Measurements from ENCODE around the gene C2orf81.

The C2orf81 gene

GRCh38 chr2:74378007-74378406 is 43.4 kb downstream of the C2orf81 start:
- no peak for DNase-seq (ENCODE audit: low read depth)
- Histone ChIP-seq H3K9ac (ENCODE audit: low read length) (no peak overlapping the region), H3K9me3 (ENCODE audit: control insufficient read depth, low read length) (no peaks in the 10 kb centered on the region), H3K4me1 (ENCODE audit: control insufficient read depth, insufficient read depth, low read length) (peaks cover 44% of the 10 kb centered on the region), H3K36me3 (ENCODE audit: control insufficient read depth, insufficient read depth, low read length, severe bottlenecking) (peaks cover 30% of the 10 kb centered on the region), H3K4me3 (ENCODE audit: low read length) (peak overlapping the region; percentile 80), H3K27me3 (replicated peaks; ENCODE audit: control insufficient read depth, insufficient read depth, low read length) (no peaks in the 10 kb centered on the region)

GRCh38 chr2:74375838-74376237 is 45.6 kb downstream of the C2orf81 start:
- H3K9ac ChIP-seq (ENCODE audit: low read length), result no peak overlapping the region
- no peaks in the 10 kb centered on the region for H3K27me3 ChIP-seq (replicated peaks; ENCODE audit: control insufficient read depth, insufficient read depth, low read length)
- H3K9me3 ChIP-seq (ENCODE audit: control insufficient read depth, low read length), result no peaks in the 10 kb centered on the region
- H3K4me1 ChIP-seq (ENCODE audit: control insufficient read depth, insufficient read depth, low read length), result peaks cover 41% of the 10 kb centered on the region
- no peak overlapping the region for H3K4me3 ChIP-seq (ENCODE audit: low read length)
- no peak for DNase-seq (ENCODE audit: low read depth)
- peaks cover 35% of the 10 kb centered on the region for H3K36me3 ChIP-seq (ENCODE audit: control insufficient read depth, insufficient read depth, low read length, severe bottlenecking)

- Histone ChIP-seq H3K4me1 (ENCODE audit: control insufficient read depth, insufficient read depth, low read length) (peaks cover 29% of the 10 kb centered on the region), H3K9me3 (ENCODE audit: control insufficient read depth, low read length) (no peaks in the 10 kb centered on the region), H3K27me3 (replicated peaks; ENCODE audit: control insufficient read depth, insufficient read depth, low read length) (no peaks in the 10 kb centered on the region), H3K4me3 (ENCODE audit: low read length) (peak overlapping the region; percentile 41), H3K36me3 (ENCODE audit: control insufficient read depth, insufficient read depth, low read length, severe bottlenecking) (peaks cover 47% of the 10 kb centered on the region), H3K9ac (ENCODE audit: low read length) (peak overlapping the region; percentile 8)
- DNase-seq (ENCODE audit: low read depth), result no peak
Measured at GRCh38 chr2:74374509-74375205, 46.8 kb downstream of the C2orf81 start.

GRCh38 chr2:74373985-74374384 is 47.4 kb downstream of the C2orf81 start:
- peak overlapping the region; percentile 8 for H3K9ac ChIP-seq (ENCODE audit: low read length)
- DNase-seq (ENCODE audit: low read depth), result no peak
- no peaks in the 10 kb centered on the region for H3K9me3 ChIP-seq (ENCODE audit: control insufficient read depth, low read length)
- H3K27me3 ChIP-seq (replicated peaks; ENCODE audit: control insufficient read depth, insufficient read depth, low read length), result no peaks in the 10 kb centered on the region
- H3K4me1 ChIP-seq (ENCODE audit: control insufficient read depth, insufficient read depth, low read length), result peaks cover 23% of the 10 kb centered on the region
- H3K4me3 ChIP-seq (ENCODE audit: low read length), result peak overlapping the region; percentile 41
- H3K36me3 ChIP-seq (ENCODE audit: control insufficient read depth, insufficient read depth, low read length, severe bottlenecking), result peaks cover 53% of the 10 kb centered on the region

DNA sequence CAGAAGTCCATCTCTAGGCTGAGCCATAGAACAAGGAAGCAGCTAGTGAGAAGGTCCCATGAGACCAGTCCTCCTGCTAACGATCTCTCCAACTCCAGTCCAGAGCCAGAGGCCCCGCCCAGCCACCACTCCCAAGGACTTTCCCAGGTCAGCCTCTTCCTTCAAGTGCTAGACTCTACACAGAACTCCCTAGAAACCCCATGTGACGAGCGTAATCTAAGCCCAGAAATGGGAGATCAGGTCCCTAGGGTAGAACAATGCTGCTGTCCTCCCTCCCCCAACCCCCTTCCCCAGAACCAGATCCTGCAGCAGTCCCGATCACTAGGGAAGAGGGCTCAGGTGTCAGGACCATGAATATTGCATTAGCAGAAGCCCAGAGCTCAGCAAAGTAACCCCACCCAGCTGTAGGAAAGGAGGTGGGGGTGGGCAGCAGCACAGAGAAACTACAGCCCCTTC is 48.2 kb downstream of the C2orf81 start:
- peaks cover 17% of the 10 kb centered on the region for H3K4me1 ChIP-seq (ENCODE audit: control insufficient read depth, insufficient read depth, low read length)
- peaks cover 61% of the 10 kb centered on the region for H3K36me3 ChIP-seq (ENCODE audit: control insufficient read depth, insufficient read depth, low read length, severe bottlenecking)
- H3K27me3 ChIP-seq (replicated peaks; ENCODE audit: control insufficient read depth, insufficient read depth, low read length), result no peaks in the 10 kb centered on the region
- no peak overlapping the region for H3K4me3 ChIP-seq (ENCODE audit: low read length)
- no peaks in the 10 kb centered on the region for H3K9me3 ChIP-seq (ENCODE audit: control insufficient read depth, low read length)
- no peak for DNase-seq (ENCODE audit: low read depth)
- no peak overlapping the region for H3K9ac ChIP-seq (ENCODE audit: low read length)

DNA sequence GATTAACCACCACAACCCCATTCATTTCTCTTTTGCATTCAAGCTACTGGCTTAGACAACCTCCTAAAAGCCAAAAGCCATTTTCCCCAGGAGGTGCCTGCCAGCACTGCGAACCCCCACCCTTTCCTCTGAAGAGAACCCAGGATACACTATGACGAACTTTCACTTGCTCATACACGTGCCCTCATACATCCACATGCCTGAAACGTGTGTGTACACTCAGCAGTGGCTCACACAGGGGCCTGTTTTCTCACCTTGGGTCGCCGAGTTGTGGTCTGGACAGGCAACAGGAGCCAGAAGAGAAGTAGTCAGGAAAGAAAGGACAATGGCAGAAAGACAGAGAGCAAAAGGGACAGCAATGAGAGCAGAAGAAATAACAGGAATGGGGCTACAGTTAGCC is 48.7 kb downstream of the C2orf81 start:
- H3K36me3 ChIP-seq (ENCODE audit: control insufficient read depth, insufficient read depth, low read length, severe bottlenecking), result peaks cover 61% of the 10 kb centered on the region
- no peak overlapping the region for H3K9ac ChIP-seq (ENCODE audit: low read length)
- no peaks in the 10 kb centered on the region for H3K9me3 ChIP-seq (ENCODE audit: control insufficient read depth, low read length)
- H3K4me3 ChIP-seq (ENCODE audit: low read length), result no peak overlapping the region
- peaks cover 17% of the 10 kb centered on the region for H3K4me1 ChIP-seq (ENCODE audit: control insufficient read depth, insufficient read depth, low read length)
- no peaks in the 10 kb centered on the region for H3K27me3 ChIP-seq (replicated peaks; ENCODE audit: control insufficient read depth, insufficient read depth, low read length)
- DNase-seq (ENCODE audit: low read depth), result no peak

DNA sequence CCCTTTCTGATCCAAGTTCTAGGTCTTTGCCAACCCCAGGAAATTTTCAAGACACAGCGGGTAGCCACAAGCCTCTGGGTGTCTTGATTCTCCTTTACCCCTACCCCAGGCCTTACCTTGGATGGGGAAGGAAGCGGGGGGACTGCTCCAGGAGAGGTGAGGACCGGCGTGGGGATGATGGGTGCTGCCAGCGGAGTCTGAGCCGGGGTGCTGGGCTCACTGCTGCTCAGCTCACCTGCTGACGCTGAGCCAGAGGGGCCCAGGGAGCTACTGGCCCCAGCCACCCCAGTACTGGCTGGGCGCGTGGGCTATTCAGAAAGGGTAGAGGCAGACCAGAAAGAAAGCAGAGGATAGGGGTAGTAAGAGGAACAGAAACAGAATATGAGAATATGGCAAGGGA is 50.0 kb downstream of the C2orf81 start:
- H3K9me3 ChIP-seq (ENCODE audit: control insufficient read depth, low read length), result no peaks in the 10 kb centered on the region
- H3K4me1 ChIP-seq (ENCODE audit: control insufficient read depth, insufficient read depth, low read length), result peaks cover 17% of the 10 kb centered on the region
- no peak for DNase-seq (ENCODE audit: low read depth)
- H3K36me3 ChIP-seq (ENCODE audit: control insufficient read depth, insufficient read depth, low read length, severe bottlenecking), result peaks cover 61% of the 10 kb centered on the region
- no peak overlapping the region for H3K9ac ChIP-seq (ENCODE audit: low read length)
- H3K4me3 ChIP-seq (ENCODE audit: low read length), result no peak overlapping the region
- no peaks in the 10 kb centered on the region for H3K27me3 ChIP-seq (replicated peaks; ENCODE audit: control insufficient read depth, insufficient read depth, low read length)

GRCh38 chr2:74369976-74370375 is 51.4 kb downstream of the C2orf81 start:
- Histone ChIP-seq H3K27me3 (replicated peaks; ENCODE audit: control insufficient read depth, insufficient read depth, low read length) (no peaks in the 10 kb centered on the region), H3K36me3 (ENCODE audit: control insufficient read depth, insufficient read depth, low read length, severe bottlenecking) (peaks cover 63% of the 10 kb centered on the region), H3K9ac (ENCODE audit: low read length) (no peak overlapping the region), H3K9me3 (ENCODE audit: control insufficient read depth, low read length) (no peaks in the 10 kb centered on the region), H3K4me1 (ENCODE audit: control insufficient read depth, insufficient read depth, low read length) (peaks cover 20% of the 10 kb centered on the region), H3K4me3 (ENCODE audit: low read length) (no peak overlapping the region)
- no peak for DNase-seq (ENCODE audit: low read depth)

- H3K4me1 ChIP-seq (ENCODE audit: control insufficient read depth, insufficient read depth, low read length), result peaks cover 20% of the 10 kb centered on the region
- no peak overlapping the region for H3K4me3 ChIP-seq (ENCODE audit: low read length)
- H3K9ac ChIP-seq (ENCODE audit: low read length), result no peak overlapping the region
- H3K9me3 ChIP-seq (ENCODE audit: control insufficient read depth, low read length), result no peaks in the 10 kb centered on the region
- H3K36me3 ChIP-seq (ENCODE audit: control insufficient read depth, insufficient read depth, low read length, severe bottlenecking), result peaks cover 78% of the 10 kb centered on the region
- no peak for DNase-seq (ENCODE audit: low read depth)
- H3K27me3 ChIP-seq (replicated peaks; ENCODE audit: control insufficient read depth, insufficient read depth, low read length), result no peaks in the 10 kb centered on the region
Measured at GRCh38 chr2:74368499-74368898, 52.9 kb downstream of the C2orf81 start.

- no peak overlapping the region for H3K9ac ChIP-seq (ENCODE audit: low read length)
- peaks cover 85% of the 10 kb centered on the region for H3K36me3 ChIP-seq (ENCODE audit: control insufficient read depth, insufficient read depth, low read length, severe bottlenecking)
- H3K4me3 ChIP-seq (ENCODE audit: low read length), result no peak overlapping the region
- DNase-seq (ENCODE audit: low read depth), result no peak
- peaks cover 13% of the 10 kb centered on the region for H3K4me1 ChIP-seq (ENCODE audit: control insufficient read depth, insufficient read depth, low read length)
- no peaks in the 10 kb centered on the region for H3K9me3 ChIP-seq (ENCODE audit: control insufficient read depth, low read length)
- no peaks in the 10 kb centered on the region for H3K27me3 ChIP-seq (replicated peaks; ENCODE audit: control insufficient read depth, insufficient read depth, low read length)
Measured at GRCh38 chr2:74367789-74368188, 53.6 kb downstream of the C2orf81 start.

DNA sequence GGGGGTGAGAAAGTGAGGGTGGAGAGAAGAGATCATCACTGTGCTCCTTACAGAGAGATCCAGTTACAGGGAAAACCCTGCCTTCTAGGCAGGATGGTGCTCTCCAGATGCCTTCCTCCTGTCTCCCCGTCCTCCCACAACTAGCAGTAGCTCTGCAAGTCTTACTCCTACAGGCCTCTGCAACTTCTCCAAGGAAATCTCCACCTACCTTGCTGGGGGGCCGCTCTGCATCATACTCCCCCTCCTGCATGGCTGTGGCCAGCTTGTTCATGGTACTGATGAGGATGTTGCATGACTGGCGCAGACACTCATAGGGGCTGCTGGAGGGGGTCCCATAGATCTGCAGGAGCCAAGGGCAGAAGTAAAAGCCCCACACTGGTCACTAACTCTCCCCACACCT is 55.4 kb downstream of the C2orf81 start:
- Histone ChIP-seq H3K27me3 (replicated peaks; ENCODE audit: control insufficient read depth, insufficient read depth, low read length) (no peaks in the 10 kb centered on the region), H3K36me3 (ENCODE audit: control insufficient read depth, insufficient read depth, low read length, severe bottlenecking) (peaks cover 99% of the 10 kb centered on the region), H3K4me3 (ENCODE audit: low read length) (no peak overlapping the region)

More for the DNA sequence above, 55.4 kb downstream of the C2orf81 start:
- H3K9me3 ChIP-seq (ENCODE audit: control insufficient read depth, low read length), result no peaks in the 10 kb centered on the region
- H3K9ac ChIP-seq (ENCODE audit: low read length), result no peak overlapping the region
- DNase-seq (ENCODE audit: low read depth), result no peak
- peaks cover 9% of the 10 kb centered on the region for H3K4me1 ChIP-seq (ENCODE audit: control insufficient read depth, insufficient read depth, low read length)
